Neuron (in vitro differentiated cells): Measurements from ENCODE around the gene SMOC1.

Source experiments
- H2AFZ ChIP-seq: one replicate; pipeline ENCODE4 v1.6.1; 2013; ENCODE audit warnings: low read depth, mild to moderate bottlenecking, inconsistent platforms, low read length, moderate library complexity
- H3K27me3 ChIP-seq: one replicate; pipeline ENCODE4 v1.6.1; 2013; ENCODE audit warnings: low read length; ENCODE audit not compliant: insufficient read depth
- H3K36me3 ChIP-seq: one replicate; pipeline ENCODE4 v1.6.1; 2013; ENCODE audit warnings: low read length; ENCODE audit not compliant: insufficient read depth
- H3K4me1 ChIP-seq: one replicate; pipeline ENCODE4 v1.6.1; 2013; ENCODE audit warnings: low read length; ENCODE audit not compliant: insufficient read depth
- H3K4me3 ChIP-seq: 2 replicates; pipeline ENCODE4 v1.5.1; 2013; ENCODE audit warnings: mild to moderate bottlenecking, low read length, moderate library complexity
- H3K9me3 ChIP-seq: one replicate; pipeline ENCODE4 v1.6.1; 2013; ENCODE audit warnings: low read length

Gene SMOC1

GRCh38 chr14:69960296-69960695, 81.1 kb downstream of the SMOC1 start:
- H3K4me3 ChIP-seq: no peak overlapping the region
- H3K4me1 ChIP-seq: peaks cover 25% of the 10 kb centered on the region
- H3K36me3 ChIP-seq: peaks cover 14% of the 10 kb centered on the region
- no peaks in the 10 kb centered on the region for H3K27me3 ChIP-seq
- no peak overlapping the region for H2AFZ ChIP-seq
- no peaks in the 10 kb centered on the region for H3K9me3 ChIP-seq

- H3K27me3 ChIP-seq: no peaks in the 10 kb centered on the region
- no peak overlapping the region for H2AFZ ChIP-seq
- peaks cover 26% of the 10 kb centered on the region for H3K36me3 ChIP-seq
- H3K4me1 ChIP-seq: peaks cover 4% of the 10 kb centered on the region
- H3K4me3 ChIP-seq: no peak overlapping the region
- no peaks in the 10 kb centered on the region for H3K9me3 ChIP-seq
These were observed 84.8 kb downstream of the SMOC1 start for GRCh38 chr14:69963966-69964365.

GRCh38 chr14:69964841-69965240, 85.6 kb downstream of the SMOC1 start:
- Histone ChIP-seq H3K4me1 (peaks cover 3% of the 10 kb centered on the region), H2AFZ (no peak overlapping the region), H3K4me3 (no peak overlapping the region), H3K27me3 (no peaks in the 10 kb centered on the region), H3K36me3 (peaks cover 34% of the 10 kb centered on the region), H3K9me3 (no peaks in the 10 kb centered on the region)

- H3K36me3 ChIP-seq: peaks cover 52% of the 10 kb centered on the region
These were observed 88.9 kb downstream of the SMOC1 start for GRCh38 chr14:69968132-69968531.

GRCh38 chr14:69968681-69969080, 89.5 kb downstream of the SMOC1 start:
- Histone ChIP-seq H3K4me3 (no peak overlapping the region), H3K9me3 (no peaks in the 10 kb centered on the region), H3K27me3 (no peaks in the 10 kb centered on the region), H3K36me3 (peaks cover 50% of the 10 kb centered on the region), H3K4me1 (peaks cover 18% of the 10 kb centered on the region), H2AFZ (no peak overlapping the region)

More at GRCh38 chr14:69968132-69968531, 88.9 kb downstream of the SMOC1 start:
- Histone ChIP-seq H3K9me3 (no peaks in the 10 kb centered on the region), H3K4me1 (peaks cover 13% of the 10 kb centered on the region), H2AFZ (no peak overlapping the region), H3K4me3 (no peak overlapping the region), H3K27me3 (no peaks in the 10 kb centered on the region)

- Histone ChIP-seq H3K4me1 (peaks cover 33% of the 10 kb centered on the region), H3K9me3 (no peaks in the 10 kb centered on the region), H2AFZ (no peak overlapping the region), H3K27me3 (no peaks in the 10 kb centered on the region), H3K36me3 (peaks cover 56% of the 10 kb centered on the region), H3K4me3 (no peak overlapping the region)
These were observed 93.5 kb downstream of the SMOC1 start for GRCh38 chr14:69972755-69973154.

- no peak overlapping the region for H3K4me3 ChIP-seq
- H3K27me3 ChIP-seq: no peaks in the 10 kb centered on the region
- H3K9me3 ChIP-seq: no peaks in the 10 kb centered on the region
- H3K36me3 ChIP-seq: peaks cover 65% of the 10 kb centered on the region
- H2AFZ ChIP-seq: no peak overlapping the region
- peaks cover 33% of the 10 kb centered on the region for H3K4me1 ChIP-seq
These were observed 94.6 kb downstream of the SMOC1 start for GRCh38 chr14:69973846-69974245.

- H3K27me3 ChIP-seq: no peaks in the 10 kb centered on the region
- H3K4me3 ChIP-seq: no peak overlapping the region
- no peak overlapping the region for H2AFZ ChIP-seq
- peaks cover 2% of the 10 kb centered on the region for H3K4me1 ChIP-seq
- no peaks in the 10 kb centered on the region for H3K9me3 ChIP-seq
- H3K36me3 ChIP-seq: peaks cover 72% of the 10 kb centered on the region
These were observed 100.7 kb downstream of the SMOC1 start for GRCh38 chr14:69979882-69980281.

GRCh38 chr14:69980457-69981425, 101.5 kb downstream of the SMOC1 start:
- peaks cover 67% of the 10 kb centered on the region for H3K36me3 ChIP-seq

GRCh38 chr14:69982220-69982839, 103.1 kb downstream of the SMOC1 start:
- Histone ChIP-seq H3K4me1 (peaks cover 19% of the 10 kb centered on the region), H2AFZ (no peak overlapping the region)

More at GRCh38 chr14:69980457-69981425, 101.5 kb downstream of the SMOC1 start:
- H3K4me1 ChIP-seq: peaks cover 4% of the 10 kb centered on the region
- H3K9me3 ChIP-seq: no peaks in the 10 kb centered on the region
- no peaks in the 10 kb centered on the region for H3K27me3 ChIP-seq
- no peak overlapping the region for H2AFZ ChIP-seq
- H3K4me3 ChIP-seq: no peak overlapping the region

GRCh38 chr14:69982886-69983285, 103.7 kb downstream of the SMOC1 start:
- Histone ChIP-seq H3K27me3 (no peaks in the 10 kb centered on the region), H3K4me1 (peaks cover 22% of the 10 kb centered on the region), H3K36me3 (peaks cover 47% of the 10 kb centered on the region)

More at GRCh38 chr14:69982220-69982839, 103.1 kb downstream of the SMOC1 start:
- Histone ChIP-seq H3K36me3 (peaks cover 52% of the 10 kb centered on the region), H3K4me3 (no peak overlapping the region), H3K27me3 (no peaks in the 10 kb centered on the region), H3K9me3 (no peaks in the 10 kb centered on the region)

GRCh38 chr14:69983317-69983716, 104.1 kb downstream of the SMOC1 start:
- no peak overlapping the region for H3K4me3 ChIP-seq
- H3K4me1 ChIP-seq: peaks cover 26% of the 10 kb centered on the region
- H2AFZ ChIP-seq: no peak overlapping the region
- no peaks in the 10 kb centered on the region for H3K9me3 ChIP-seq
- no peaks in the 10 kb centered on the region for H3K27me3 ChIP-seq
- H3K36me3 ChIP-seq: peaks cover 42% of the 10 kb centered on the region

More at GRCh38 chr14:69982886-69983285, 103.7 kb downstream of the SMOC1 start:
- H3K4me3 ChIP-seq: no peak overlapping the region
- no peaks in the 10 kb centered on the region for H3K9me3 ChIP-seq
- H2AFZ ChIP-seq: no peak overlapping the region

- H3K4me1 ChIP-seq: peaks cover 44% of the 10 kb centered on the region
- peaks cover 24% of the 10 kb centered on the region for H3K36me3 ChIP-seq
- H3K9me3 ChIP-seq: no peaks in the 10 kb centered on the region
- no peak overlapping the region for H3K4me3 ChIP-seq
- no peaks in the 10 kb centered on the region for H3K27me3 ChIP-seq
- no peak overlapping the region for H2AFZ ChIP-seq
These were observed 106.2 kb downstream of the SMOC1 start for GRCh38 chr14:69985463-69985862.
